ENCODE results near the gene NRP1. TPM values are rescaled to one million over a fixed set of nuclear protein-coding genes. Genes with fewer than 3 reads are reported as not detected.

Gene NRP1
- total RNA-seq, 1 experiment from 2014 or later = 12.2 TPM

DNA sequence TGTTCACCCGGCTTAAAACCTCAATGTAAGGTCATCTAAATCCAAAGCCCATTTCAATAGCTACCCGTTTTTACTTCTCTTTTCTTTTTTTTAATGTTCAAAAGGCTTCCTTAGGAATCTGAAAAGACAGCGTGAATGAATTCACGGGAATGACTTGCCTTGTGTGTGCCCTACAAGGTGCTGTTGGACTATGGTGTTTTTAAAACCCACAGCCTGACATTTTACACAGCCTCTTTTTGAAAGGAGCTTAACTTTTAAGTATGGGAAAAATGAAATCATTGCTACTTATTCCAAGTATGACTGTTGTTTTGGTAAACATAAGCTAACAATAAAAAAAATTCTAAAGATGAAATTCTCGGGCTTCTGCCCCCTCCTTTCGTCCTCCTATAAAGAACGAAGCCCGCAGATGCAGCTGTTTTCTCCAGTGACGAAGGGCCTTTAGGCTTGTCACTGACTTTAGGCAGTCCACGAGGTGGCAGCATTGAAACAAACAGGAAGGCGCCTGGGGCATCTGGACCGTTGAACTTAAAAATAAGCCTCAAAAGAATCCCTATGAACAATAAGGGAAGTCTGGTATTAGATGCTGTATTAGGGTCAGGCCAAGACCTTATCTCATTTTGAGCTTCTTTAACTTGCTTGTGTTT is 141.3 kb downstream of the NRP1 start:
- peak; percentile 77 for DNase-seq (ENCODE audit: extremely low read depth, low read depth)

DNA sequence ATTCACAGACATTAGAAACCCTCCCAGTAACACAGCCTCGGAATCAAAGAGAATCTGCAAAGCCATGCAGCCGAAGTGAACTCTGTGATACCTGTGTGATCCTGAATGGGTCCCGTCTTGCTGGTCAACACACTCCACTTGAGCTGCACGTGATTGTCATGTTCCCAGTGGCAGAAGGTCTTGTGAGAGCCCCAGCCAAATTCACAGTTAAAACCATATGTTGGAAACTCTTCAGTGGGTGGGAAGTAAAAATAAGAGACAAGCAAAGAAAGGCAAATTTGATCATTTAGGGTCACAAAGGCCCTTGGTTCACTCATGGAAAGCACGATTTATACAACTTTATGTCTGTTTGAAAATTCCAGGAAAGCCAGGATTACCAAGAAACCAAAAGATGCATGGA is 142.3 kb downstream of the NRP1 start:
- no peak for DNase-seq (ENCODE audit: extremely low read depth, low read depth)

DNA sequence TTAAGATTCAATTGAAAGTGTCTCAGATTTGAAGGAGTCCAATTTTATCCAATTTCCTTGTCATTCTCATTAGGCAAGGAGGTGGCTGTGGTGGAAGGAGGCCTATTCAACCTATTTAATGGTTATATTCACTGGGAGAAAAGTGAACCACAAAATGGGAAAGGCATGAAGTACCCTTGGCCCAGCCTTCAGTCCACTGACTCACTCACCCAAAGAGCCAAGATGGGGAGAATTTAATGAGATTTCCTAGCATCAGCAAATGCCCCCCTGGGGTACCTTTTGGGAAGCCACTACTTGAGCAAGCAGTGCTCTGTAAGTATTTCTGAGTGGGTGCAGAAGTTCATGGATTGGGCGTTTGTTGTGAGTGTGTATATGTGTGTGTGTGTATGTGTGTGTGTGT is 144.1 kb downstream of the NRP1 start:
- no peak for DNase-seq (ENCODE audit: extremely low read depth, low read depth)

DNA sequence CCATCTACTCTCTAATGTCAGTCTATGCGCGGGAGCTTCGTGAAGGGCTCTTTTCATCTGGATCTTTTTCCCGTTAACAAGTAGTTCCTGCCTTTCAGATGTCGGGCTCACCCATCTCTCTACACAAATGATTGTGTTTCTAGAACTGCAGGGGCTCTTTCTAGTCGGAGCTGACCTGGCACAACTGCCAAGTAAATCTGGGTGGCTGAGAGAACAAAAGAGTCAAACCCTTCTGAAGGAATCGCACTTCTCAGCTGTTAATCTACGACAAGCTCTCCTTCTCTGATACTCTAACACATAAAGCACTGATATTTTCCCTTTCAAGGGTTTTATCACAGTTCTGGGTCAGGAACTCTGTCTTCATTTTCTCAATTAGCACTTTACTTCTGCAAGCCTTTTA is 144.7 kb downstream of the NRP1 start:
- DNase-seq (ENCODE audit: extremely low read depth, low read depth) = no peak

DNA sequence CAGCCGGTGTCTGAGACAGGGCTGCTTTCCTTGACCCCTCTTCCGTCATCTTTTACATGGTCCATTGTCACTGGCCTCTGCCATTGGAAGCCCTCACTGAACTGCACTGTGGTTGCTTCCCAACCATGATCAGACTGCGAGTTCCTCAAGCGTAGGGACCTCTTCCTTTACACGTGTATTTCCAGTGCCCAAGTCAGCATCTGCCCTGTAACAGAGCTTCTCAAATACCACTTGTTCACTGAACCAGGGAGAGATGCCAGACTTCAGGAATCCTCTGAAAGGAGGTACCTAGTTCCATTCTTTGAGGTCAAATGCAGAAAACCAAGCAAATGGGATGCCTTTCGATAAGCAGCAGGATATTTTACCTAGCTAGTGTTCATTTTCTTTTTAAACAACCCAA is 145.1 kb downstream of the NRP1 start:
- DNase-seq (ENCODE audit: extremely low read depth, low read depth) = no peak

DNA sequence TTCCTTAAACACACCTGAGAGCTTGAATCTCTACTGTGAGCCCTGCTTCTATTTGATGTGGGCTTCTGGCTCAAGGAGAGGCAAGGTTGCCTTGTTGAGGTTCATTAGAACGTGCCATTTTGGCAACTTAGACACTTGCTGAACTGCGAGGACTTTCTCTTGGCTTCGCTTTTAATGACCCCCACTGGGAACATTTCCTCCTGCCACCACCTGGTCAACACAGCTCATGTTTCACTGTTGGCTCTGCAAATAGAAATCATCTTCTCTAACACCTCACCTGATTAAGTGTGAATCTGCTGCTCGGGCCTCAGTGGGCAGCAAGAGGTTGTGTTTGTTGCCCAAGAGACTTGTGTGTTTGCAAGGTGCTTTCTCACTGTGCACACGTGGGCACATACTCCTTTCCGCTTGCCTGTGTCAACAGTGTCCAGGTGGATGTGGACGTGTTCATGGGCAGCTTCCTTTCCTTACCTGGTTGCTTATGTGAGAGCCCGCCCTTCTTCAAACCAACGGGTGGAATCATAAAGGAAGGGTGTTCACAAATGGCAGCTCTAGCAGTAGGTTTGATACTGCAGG is 147.0 kb downstream of the NRP1 start:
- DNase-seq (ENCODE audit: extremely low read depth, low read depth) = no peak

DNA sequence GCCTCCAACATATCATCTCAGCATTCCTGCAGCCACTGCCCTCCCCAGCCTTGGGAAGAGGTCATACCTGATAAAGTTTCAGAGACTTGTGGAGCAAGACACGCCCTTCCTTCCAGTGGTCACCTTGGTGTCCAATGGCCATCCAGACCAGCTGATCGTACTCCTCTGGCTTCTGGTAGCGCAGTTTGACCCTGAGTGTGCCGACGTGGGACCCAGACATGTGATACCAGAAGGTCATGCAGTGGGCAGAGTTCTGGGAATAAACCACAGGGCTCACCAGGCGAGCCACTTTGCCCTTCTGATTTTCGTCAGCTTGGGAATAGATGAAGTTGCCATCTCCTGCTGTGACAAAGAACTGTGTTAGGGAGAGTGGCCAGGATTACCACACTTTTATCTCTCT is 148.3 kb downstream of the NRP1 start:
- no peak for DNase-seq (ENCODE audit: extremely low read depth, low read depth)

DNA sequence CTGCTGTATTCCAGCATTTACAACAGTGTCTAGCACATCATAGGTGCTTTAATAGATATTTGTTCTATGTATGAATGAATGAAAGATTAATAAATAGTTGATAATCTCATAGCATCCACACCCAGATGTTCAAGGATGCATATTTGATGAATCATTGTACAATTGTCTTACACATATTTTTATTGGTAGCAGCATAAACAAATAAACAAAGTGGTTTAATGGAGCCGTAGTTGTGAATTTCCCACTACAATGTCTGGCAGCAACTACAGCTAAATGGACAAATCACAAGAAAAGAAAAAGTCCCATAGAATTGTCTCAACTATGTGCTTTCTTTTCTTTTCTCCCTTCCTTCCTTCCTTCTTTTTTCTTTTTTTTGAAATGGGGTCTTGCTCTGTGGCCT is 150.8 kb downstream of the NRP1 start:
- DNase-seq (ENCODE audit: extremely low read depth, low read depth) = no peak

DNA sequence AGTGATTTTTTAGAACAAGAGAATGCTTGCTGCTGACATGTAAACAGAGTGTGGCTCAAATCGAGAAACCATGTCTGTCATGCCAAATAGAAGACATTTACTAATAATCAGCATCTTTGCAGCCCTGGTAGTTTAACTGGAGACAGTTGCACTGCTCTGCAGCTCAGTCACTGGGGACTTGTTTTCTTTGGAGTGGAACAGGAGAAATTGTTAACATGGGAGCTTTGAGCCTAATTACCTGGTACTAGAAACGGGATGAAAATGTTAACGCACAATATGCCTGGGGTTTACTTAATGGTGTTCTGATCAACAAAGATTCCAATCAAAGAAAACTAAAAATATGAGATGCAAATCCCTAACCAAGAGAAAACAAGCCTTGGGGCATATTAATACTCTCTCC is 153.5 kb downstream of the NRP1 start:
- DNase-seq (ENCODE audit: extremely low read depth, low read depth) = no peak

DNA sequence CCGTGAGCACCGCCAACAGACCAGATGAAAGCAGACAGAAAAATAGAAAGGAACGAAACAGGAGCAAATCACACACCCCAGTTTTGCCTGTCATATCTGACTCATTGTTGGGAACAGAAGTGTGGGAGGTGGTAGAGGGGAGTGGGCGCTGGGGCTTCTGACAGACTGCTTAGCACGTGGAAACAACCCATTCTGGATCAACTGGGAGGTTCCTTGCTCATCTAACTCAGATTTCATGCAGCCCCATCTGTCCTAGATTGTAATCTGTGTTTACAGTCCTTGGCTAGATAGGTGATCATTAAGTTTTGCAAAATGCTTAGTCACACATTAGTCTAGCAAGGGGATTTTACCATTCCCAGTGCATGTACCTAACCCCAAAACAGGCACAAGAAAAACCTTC is 154.1 kb downstream of the NRP1 start:
- DNase-seq (ENCODE audit: extremely low read depth, low read depth) = no peak

DNA sequence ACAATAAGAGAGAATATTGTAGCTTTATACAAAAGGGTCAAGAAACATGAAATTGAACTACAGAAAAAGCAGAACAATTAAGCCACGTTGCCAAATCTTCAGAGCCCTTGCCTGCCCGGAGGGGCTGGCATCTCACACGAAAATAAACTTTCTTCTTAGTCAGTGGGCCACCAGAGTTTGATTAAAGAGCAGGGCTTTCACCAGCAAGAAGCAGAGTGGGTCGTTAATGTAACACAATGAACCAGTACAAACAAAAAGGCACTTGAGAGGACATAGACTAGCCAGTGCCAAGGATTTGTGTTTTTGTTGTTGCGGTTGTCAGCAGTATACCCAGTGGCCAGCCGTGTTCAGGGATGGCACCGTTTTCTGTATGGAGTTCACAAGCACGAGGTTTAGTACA is 155.4 kb downstream of the NRP1 start:
- DNase-seq (ENCODE audit: extremely low read depth, low read depth) = no peak

DNA sequence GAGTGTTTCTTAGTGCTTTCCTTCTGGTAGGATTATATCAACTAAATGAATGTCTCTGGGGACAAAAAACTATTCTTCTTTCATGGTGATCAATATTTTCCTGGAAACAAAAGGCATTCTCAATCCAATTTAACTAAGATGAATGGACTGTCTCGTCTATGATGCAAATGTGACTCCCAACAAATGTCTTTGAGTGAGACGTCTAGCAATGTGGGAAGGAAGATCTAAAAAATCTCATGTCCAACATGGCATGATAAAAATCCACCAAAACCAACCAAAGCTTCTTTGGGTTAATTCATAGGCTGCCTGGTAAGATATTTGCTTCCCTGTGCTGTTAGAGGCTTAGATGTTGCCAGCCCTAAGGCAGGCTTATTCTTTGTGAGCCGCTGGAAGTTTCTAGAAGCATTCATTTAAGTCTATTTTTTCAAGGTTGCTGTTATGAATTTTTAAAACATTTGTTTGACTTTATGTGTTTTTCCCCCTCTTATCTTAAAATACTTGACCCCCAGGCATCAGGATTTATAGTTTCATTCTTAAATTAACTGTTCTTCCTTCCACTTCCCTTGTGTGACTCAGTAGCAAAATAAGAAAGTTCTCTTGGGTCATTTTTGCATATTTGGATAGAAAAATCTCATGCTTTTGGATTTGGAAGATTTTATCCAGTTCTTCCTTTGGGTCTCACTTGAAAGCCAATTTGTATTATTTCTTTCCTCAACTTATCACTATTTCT is 156.3 kb downstream of the NRP1 start:
- no peak for DNase-seq (ENCODE audit: extremely low read depth, low read depth)

DNA sequence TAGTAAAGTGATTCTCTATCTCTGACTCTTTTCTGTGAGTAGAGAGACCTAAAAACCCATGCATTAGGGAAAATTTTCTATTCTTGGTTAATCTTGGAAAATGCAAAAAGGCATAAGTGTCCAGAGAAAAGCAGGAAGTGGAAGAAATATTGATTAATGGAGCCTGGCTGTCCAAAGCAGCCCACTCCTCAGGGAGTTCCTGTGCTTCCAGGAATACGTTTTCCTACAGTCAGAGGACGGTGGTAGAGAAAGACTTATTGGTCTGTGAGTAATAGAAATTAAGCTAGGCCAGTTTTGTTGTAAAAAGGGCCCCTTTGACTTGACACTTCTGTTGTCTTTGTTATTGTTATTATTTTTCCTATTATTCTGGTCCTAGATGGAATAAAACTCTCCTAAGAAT is 157.8 kb downstream of the NRP1 start:
- no peak for DNase-seq (ENCODE audit: extremely low read depth, low read depth)

DNA sequence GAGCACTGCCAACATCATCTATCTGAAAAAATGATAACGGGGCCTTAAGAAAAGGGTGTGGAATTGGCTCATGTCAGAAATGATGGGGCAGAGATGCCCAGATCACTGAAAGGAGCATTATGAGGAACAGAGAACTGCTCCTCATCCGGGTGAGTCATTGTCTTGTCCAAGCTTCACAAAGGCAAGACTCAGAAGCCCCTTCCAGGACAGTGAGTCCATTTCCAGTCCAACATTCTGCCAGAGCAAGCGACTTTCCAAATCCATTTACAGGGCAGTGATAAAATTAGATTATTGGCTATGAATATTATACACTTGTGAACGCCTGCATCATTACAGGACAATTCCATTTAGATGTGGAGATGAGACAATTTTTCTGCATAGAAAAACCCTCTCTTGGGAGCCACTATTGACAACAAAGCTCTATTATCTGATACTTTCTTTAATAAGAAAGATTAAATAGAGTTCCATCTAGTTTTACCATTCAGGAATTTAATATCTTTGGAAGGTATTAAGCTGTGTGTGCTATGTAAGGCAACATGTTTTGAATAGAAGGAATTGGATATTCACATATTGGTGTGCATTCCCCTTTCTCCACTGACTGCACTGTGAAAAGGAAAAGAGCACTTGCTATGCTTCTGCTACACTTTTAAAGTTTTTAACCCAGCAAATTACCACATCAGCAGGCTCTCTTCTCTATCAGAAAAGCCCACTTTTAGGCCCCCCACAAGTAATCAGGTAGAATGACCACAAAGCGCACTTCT is 159.6 kb downstream of the NRP1 start:
- DNase-seq (ENCODE audit: extremely low read depth, low read depth) = no peak

DNA sequence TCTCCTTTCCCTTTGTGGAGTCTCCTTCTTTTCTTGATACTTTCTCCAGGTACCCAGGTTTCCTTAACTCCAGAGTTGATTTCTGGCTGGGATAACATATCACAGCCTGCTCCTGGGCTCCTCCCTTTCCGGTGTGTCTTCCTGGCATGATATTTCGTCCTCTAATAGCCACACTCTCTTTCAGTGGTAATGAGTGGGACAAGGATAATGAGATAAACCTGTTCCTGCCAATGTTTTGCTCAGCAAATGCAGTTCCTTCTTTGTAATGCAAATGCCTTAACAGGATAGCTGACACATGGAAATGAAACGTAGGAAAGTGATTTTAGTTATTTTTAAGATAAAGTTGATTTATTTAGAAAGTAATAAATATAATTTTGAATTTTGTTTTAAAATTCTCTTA is 168.6 kb downstream of the NRP1 start:
- no peak for DNase-seq (ENCODE audit: extremely low read depth, low read depth)

DNA sequence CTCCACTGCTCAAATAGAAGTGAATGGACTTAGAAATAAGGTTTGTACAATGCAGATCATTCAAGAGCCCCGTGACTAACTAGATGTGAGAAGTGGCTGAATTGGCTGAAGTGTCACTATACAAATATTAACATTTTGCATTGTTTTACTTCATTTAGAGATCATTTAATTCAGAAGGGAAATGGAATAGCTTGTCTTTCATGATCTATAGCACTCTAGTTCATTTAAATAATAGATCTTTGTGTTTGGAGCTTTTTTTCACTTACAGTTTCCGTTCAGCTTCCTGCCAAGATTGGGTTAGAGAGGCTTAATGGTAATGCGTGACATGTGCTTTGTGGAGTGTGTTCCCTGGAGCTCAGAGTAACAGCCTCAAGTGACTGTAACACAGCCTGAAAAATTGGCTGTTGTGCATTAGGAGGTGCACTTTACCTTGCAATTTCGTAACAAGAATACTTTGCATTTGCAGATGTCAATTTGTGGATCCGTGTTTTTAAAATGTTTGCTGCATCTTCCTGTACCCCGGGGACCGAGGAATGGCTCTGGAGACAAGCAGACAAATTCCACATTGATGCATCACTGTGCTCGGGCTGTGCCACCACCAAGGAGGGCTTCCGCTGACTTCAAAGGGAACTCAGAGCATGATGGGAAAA is 170.3 kb downstream of the NRP1 start:
- DNase-seq (ENCODE audit: extremely low read depth, low read depth) = no peak

DNA sequence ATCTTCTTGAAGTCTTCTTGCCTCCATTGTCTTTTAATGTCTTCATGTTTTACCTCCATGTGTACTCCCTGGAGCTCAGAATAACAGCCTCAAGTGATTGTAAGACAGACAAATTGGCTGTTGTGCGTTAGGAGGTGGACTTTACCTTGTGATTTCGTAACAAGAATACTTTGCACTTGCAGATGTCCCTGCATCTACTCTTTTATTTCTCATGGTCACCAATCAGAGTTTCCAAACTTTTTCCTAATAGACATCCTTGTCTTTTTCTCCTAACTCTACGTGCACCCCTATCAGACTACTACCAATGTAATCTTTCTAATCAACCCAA is 172.3 kb downstream of the NRP1 start:
- DNase-seq (ENCODE audit: extremely low read depth, low read depth) = no peak

DNA sequence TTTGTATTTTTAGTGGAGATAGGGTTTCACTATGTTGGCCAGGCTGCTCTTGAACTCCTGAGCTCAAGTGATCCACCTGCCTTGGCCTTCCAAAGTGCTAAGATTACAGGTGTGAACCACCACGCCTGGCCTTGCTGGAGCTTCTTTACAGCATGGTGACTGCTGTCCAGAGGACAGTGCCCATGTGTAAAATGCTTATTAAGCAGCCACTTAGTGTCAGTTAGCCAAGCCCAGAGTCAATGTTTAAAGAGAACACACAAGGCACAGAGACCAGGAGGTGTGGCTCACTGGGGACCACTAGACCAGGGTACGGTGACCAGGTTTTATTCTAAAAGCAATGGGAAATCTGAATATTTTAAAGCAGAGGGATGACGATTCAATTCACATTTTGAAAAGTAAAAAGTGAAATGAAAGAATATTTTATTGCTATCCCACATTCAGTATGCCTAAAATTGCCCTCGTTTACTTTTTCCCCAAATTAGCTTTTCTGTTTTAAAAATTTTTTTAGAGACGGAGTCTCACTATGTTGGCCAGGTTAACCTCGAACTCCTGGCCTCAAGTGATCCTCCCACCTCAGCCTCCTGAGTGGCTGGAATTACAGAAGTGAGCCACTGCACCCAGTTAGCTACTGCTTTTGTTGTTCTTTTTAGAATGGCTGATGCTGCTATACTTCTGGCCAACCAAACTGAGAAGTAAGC is 172.8 kb downstream of the NRP1 start:
- DNase-seq (ENCODE audit: extremely low read depth, low read depth) = no peak

DNA sequence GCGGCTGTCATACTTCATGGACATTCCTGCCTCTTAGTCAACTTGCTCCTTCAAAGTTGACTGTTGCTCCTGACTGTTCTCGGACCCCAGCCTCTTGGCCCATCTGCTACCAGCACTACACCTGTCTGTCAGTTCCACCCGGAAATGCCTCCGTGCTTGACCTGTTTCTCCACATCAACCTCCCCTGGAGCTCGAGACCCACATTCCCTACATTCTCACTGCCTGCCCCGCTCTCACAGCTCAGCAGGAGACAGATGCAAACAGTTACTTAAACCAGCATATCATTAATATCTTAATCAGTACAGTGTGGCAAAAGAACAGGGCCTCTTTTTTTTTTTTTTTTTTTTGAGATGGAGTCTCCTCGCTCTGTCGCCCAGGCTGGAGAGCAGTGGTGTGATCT is 174.3 kb downstream of the NRP1 start:
- DNase-seq (ENCODE audit: extremely low read depth, low read depth) = no peak

DNA sequence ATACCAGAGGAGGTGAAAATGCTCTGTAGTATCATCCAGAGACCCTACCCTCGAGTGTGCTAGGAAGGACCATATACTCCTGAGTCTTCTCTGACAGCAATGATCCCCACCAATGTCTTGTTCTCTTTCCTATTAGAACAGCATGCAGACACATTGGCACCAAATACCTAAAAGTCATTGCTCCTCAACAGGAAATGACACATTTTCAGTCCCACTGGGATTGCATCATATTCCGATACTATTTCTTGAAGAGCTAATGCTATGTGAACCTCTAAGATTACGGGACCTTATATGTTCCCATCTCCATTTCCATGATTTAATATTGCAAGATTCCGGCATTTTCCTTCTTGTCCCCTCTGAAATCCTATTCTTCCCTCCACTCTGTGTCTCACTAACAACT is 177.4 kb downstream of the NRP1 start:
- DNase-seq (ENCODE audit: extremely low read depth, low read depth) = no peak
